Medulla oblongata (tissue), 1 donor: ENCODE results near the gene MYO1D.
A peak's percentile ranks its signal among the peaks of the same experiment; 100 is the strongest.

Experiments
- DNase-seq: peaks from one replicate; pipeline ENCODE4 v3.0.0-alpha.2; 2015; ENCODE audit errors: extremely low spot score

Gene MYO1D

GRCh38 chr17:32570081-32570396 is 306.9 kb downstream of the MYO1D start:
- no peak for DNase-seq

- DNase-seq, result no peak
These were observed 307.5 kb downstream of the MYO1D start for GRCh38 chr17:32569171-32570080.

- DNase-seq, result no peak
These were observed 308.2 kb downstream of the MYO1D start for GRCh38 chr17:32568705-32569104.

- no peak for DNase-seq
These were observed 309.4 kb downstream of the MYO1D start for GRCh38 chr17:32567511-32567910.

- no peak for DNase-seq
These were observed 309.8 kb downstream of the MYO1D start for GRCh38 chr17:32567086-32567485.

- DNase-seq, result no peak
These were observed 310.6 kb downstream of the MYO1D start for GRCh38 chr17:32566303-32566702.

- DNase-seq, result no peak
These were observed 311.5 kb downstream of the MYO1D start for GRCh38 chr17:32565401-32565800.

- no peak for DNase-seq
These were observed 312.6 kb downstream of the MYO1D start for GRCh38 chr17:32564325-32564724.

GRCh38 chr17:32563583-32563982 is 313.3 kb downstream of the MYO1D start:
- no peak for DNase-seq

- no peak for DNase-seq
These were observed 317.8 kb downstream of the MYO1D start for GRCh38 chr17:32558997-32559650.

- DNase-seq, result no peak
These were observed 318.5 kb downstream of the MYO1D start for GRCh38 chr17:32558326-32558955.

- no peak for DNase-seq
These were observed 321.2 kb downstream of the MYO1D start for GRCh38 chr17:32555611-32556310.

- DNase-seq, result no peak
These were observed 323.8 kb downstream of the MYO1D start for GRCh38 chr17:32553168-32553567.

GRCh38 chr17:32552280-32552679 is 324.6 kb downstream of the MYO1D start:
- no peak for DNase-seq

- DNase-seq, result no peak
These were observed 325.6 kb downstream of the MYO1D start for GRCh38 chr17:32551186-32551955.

GRCh38 chr17:32549559-32549958 is 327.4 kb downstream of the MYO1D start:
- DNase-seq, result no peak

- peak; percentile 81 for DNase-seq
These were observed 330.9 kb downstream of the MYO1D start for GRCh38 chr17:32546031-32546444.

GRCh38 chr17:32542186-32542585 is 334.7 kb downstream of the MYO1D start:
- no peak for DNase-seq

- no peak for DNase-seq
These were observed 335.3 kb downstream of the MYO1D start for GRCh38 chr17:32541640-32542039.

GRCh38 chr17:32536736-32537643 is 339.9 kb downstream of the MYO1D start:
- no peak for DNase-seq
